Kidney glomerular epithelial cell (primary cell): ENCODE data around the gene SDHD.

Experiments
- DNase-seq: peaks from one replicate; lab custom pipeline; 2025; lab: John Stamatoyannopoulos, UW

The SDHD gene

GRCh38 chr11:112103446-112103845 is 16.8 kb downstream of the SDHD start:
- no peak for DNase-seq

GRCh38 chr11:112106070-112106469 is 19.4 kb downstream of the SDHD start:
- DNase-seq = peak; percentile 35

GRCh38 chr11:112113539-112114457 is 27.1 kb downstream of the SDHD start:
- peak; percentile 60 for DNase-seq

- no peak for DNase-seq
Measured at GRCh38 chr11:112114460-112114859, 27.8 kb downstream of the SDHD start.

GRCh38 chr11:112115386-112115785 is 28.7 kb downstream of the SDHD start:
- no peak for DNase-seq

GRCh38 chr11:112118176-112118575 is 31.5 kb downstream of the SDHD start:
- no peak for DNase-seq

GRCh38 chr11:112121981-112122615 is 35.4 kb downstream of the SDHD start:
- DNase-seq = no peak

GRCh38 chr11:112123129-112123528 is 36.5 kb downstream of the SDHD start:
- no peak for DNase-seq

GRCh38 chr11:112127056-112127455 is 40.4 kb downstream of the SDHD start:
- DNase-seq = no peak

- DNase-seq = peak; percentile 43
Measured at GRCh38 chr11:112128483-112129121, 41.9 kb downstream of the SDHD start.

GRCh38 chr11:112129656-112130055 is 43.0 kb downstream of the SDHD start:
- DNase-seq = no peak

GRCh38 chr11:112132737-112133136 is 46.1 kb downstream of the SDHD start:
- no peak for DNase-seq

GRCh38 chr11:112134473-112134872 is 47.8 kb downstream of the SDHD start:
- no peak for DNase-seq

GRCh38 chr11:112143597-112143996 is 56.9 kb downstream of the SDHD start:
- DNase-seq = no peak
